Neutrophil (primary cell): Measurements from ENCODE around the gene TAOK3.
"Not testable (repeated sequence)": the region's sequence is repeated elsewhere in the genome, so short reads cannot be mapped to it uniquely, and the experiment has no call there.

Source experiments
- H3K27ac ChIP-seq: fragments of 200-600 bp; sonication (generic); 2 replicates; pipeline ENCODE4 v1.5.1; 2016; ENCODE audit warnings: mild to moderate bottlenecking, moderate library complexity
- H3K27me3 ChIP-seq: fragments of 200-600 bp; sonication (generic); 2 replicates; pipeline ENCODE4 v1.6.0; 2016; ENCODE audit warnings: mild to moderate bottlenecking
- H3K36me3 ChIP-seq: fragments of 200-600 bp; sonication (generic); 2 replicates; pipeline ENCODE4 v1.5.1; 2017
- H3K4me1 ChIP-seq, 2 experiments: fragments of 200-600 bp in 1 of 2; sonication (generic) in 1 of 2; 1 replicate in 1 of 2; 2 replicates in 1 of 2; pipeline versions ENCODE4 v1.5.1 to v1.6.1; 2013 to 2016; ENCODE audit warnings: low read depth in 1 of 2, low read length in 1 of 2, mild to moderate bottlenecking in 1 of 2, moderate library complexity in 1 of 2; ENCODE audit not compliant: control insufficient read depth in 1 of 2, insufficient read depth in 1 of 2
- H3K4me3 ChIP-seq, 2 experiments: fragments of 200-600 bp in 1 of 2; sonication (generic) in 1 of 2; 1 replicate in 1 of 2; 2 replicates in 1 of 2; pipeline ENCODE4 v1.5.1; 2013 to 2016; ENCODE audit warnings: low read depth in 1 of 2, low read length in 1 of 2, mild to moderate bottlenecking in 1 of 2, moderate library complexity in 1 of 2
- H3K9me3 ChIP-seq: fragments of 200-600 bp; sonication (generic); 2 replicates; pipeline ENCODE4 v1.5.1; 2016
- CTCF ChIP-seq: fragments of 200-600 bp; sonication (generic); IDR thresholded peaks from 2 replicates; pipeline ENCODE4 v1.5.1; 2016; ENCODE audit warnings: antibody characterized with exemption

The TAOK3 gene

GRCh38 chr12:118136559-118137003 lies 236.1 kb downstream of the TAOK3 start:
- Histone ChIP-seq H3K4me1 (peaks cover 21 to 26% of the 10 kb centered on the region in 2 experiments), H3K27me3 (peaks cover 16% of the 10 kb centered on the region), H3K9me3 (no peaks in the 10 kb centered on the region), H3K36me3 (no peaks in the 10 kb centered on the region), H3K27ac (no peak overlapping the region), H3K4me3 (peak overlapping the region; percentile 61 to 71)
- no peak for TF ChIP-seq CTCF

DNA sequence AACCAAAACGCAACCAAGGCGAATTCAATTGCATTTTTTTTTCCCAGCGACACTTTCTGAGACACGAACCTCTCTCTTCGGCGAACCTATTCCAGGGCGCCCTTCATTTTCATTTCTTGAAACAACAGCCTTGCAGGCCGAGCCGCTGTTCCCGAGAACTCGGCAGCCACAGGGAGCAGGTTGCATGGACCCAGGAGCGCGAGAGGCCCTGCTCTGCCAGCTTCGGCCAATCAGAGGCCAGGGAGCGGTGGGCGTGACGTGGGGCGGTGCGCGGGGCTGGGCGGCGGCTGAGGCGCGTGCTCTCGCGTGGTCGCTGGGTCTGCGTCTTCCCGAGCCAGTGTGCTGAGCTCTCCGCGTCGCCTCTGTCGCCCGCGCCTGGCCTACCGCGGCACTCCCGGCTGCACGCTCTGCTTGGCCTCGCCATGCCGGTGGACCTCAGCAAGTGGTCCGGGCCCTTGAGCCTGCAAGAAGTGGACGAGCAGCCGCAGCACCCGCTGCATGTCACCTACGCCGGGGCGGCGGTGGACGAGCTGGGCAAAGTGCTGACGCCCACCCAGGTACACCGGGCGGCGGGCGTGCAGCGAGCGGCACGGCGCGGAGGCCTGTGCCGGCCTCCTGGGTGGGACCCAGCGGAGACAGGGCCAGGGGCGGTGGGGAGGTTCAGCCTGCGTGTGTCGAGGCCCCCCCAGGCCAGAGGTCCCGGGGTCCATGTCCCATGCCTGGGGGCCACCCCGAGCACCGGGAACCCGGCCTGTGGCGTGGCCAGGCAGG lies 236.7 kb downstream of the TAOK3 start, which contains the start of gene PEBP1:
PEBP1 (plus strand) TSS at position 337 of the 771 bp plus-strand sequence; CDS start at position 423, 86 bp downstream.
- Histone ChIP-seq H3K27me3 (peaks cover 16% of the 10 kb centered on the region), H3K9me3 (no peaks in the 10 kb centered on the region), H3K27ac (no peak within 1 kb of the TSS), H3K36me3 (no peaks in the 10 kb centered on the region), H3K4me1 (peaks cover 21 to 26% of the 10 kb centered on the region in 2 experiments), H3K4me3 (peak within 1 kb of the TSS; percentile 61 to 71)
- peak; percentile 18 for TF ChIP-seq CTCF

DNA sequence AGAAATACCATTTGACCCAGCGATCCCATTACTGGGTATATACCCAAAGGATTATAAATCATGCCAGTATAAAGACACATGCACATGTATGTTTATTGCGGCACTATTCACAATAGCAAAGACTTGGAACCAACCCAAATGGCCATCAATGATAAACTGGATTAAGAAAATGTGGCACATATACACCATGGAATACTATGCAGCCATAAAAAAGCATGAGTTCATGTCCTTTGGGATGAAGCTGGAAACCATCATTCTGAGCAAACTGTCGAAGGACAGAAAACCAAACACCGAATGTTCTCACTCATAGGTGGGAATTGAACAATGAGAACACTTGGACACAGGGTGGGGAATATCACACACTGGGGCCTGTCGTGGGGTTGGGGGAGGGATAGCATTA lies 243.3 kb downstream of the TAOK3 start:
- not testable (repeated sequence) for H3K27me3 ChIP-seq, H3K27ac ChIP-seq, H3K36me3 ChIP-seq, H3K9me3 ChIP-seq, H3K4me1 ChIP-seq, H3K4me3 ChIP-seq

DNA sequence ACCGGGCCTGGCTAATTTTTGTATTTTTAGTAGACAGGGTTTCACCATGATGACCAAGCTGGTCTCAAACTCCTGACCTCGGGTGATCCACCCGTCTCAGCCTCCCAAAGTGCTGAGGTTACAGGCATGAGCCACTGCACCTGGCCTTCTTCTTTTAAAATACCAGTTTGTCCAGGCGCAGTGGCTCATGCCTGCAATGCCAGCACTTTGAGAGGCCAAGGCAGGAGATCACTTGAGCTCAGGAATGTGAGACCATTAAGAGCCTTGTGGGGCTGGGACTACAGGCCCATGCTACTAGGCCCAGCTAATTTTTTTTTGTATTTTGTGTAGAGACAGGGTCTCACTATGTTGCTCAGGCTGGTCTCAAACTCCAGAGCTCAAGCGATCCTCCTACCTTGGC lies 244.8 kb downstream of the TAOK3 start:
- Histone ChIP-seq H3K4me3 (no peak overlapping the region), H3K36me3 (no peaks in the 10 kb centered on the region), H3K9me3 (no peaks in the 10 kb centered on the region), H3K4me1 (no peaks in the 10 kb centered on the region), H3K27ac (no peak overlapping the region), H3K27me3 (no peaks in the 10 kb centered on the region)
- no peak for TF ChIP-seq CTCF

- Histone ChIP-seq H3K36me3 (no peaks in the 10 kb centered on the region), H3K27me3 (no peaks in the 10 kb centered on the region)
- no peak for TF ChIP-seq CTCF
Observed at GRCh38 chr12:118126119-118126757, 246.5 kb downstream of the TAOK3 start.

GRCh38 chr12:118125743-118126118 lies 247.0 kb downstream of the TAOK3 start:
- TF ChIP-seq CTCF = no peak
- H3K4me1 ChIP-seq = no peaks in the 10 kb centered on the region
- H3K27me3 ChIP-seq = no peaks in the 10 kb centered on the region
- no peaks in the 10 kb centered on the region for H3K9me3 ChIP-seq
- H3K36me3 ChIP-seq = no peaks in the 10 kb centered on the region
- no peak overlapping the region for H3K27ac ChIP-seq
- H3K4me3 ChIP-seq = no peak overlapping the region

More at GRCh38 chr12:118126119-118126757, 246.5 kb downstream of the TAOK3 start:
- no peaks in the 10 kb centered on the region for H3K4me1 ChIP-seq
- H3K4me3 ChIP-seq = no peak overlapping the region
- no peak overlapping the region for H3K27ac ChIP-seq
- no peaks in the 10 kb centered on the region for H3K9me3 ChIP-seq
